ENCODE results near the gene TSR3. TPM values are rescaled to one million over a fixed set of nuclear protein-coding genes. Genes with fewer than 3 reads are reported as not detected.

Gene TSR3
- total and polyA plus RNA-seq, 4 donors: 20.3 to 29.9 (median 28.9) TPM

- no peak overlapping the region for H3K4me3 ChIP-seq (ENCODE audit: low read depth in 1 of 3, low read length in 3 of 3)
- DNase-seq (ENCODE audit: low spot score): no peak
Measured at GRCh38 chr16:1356061-1356900, 4.6 kb upstream of the TSR3 start.

More at GRCh38 chr16:1356061-1356900, 4.6 kb upstream of the TSR3 start:
- Histone ChIP-seq H3K36me3 (ENCODE audit: control insufficient read depth in 4 of 4, insufficient read depth in 3 of 4, low read depth in 1 of 4, low read length in 3 of 4) (peaks cover 0 to 8% (median 3%) of the 10 kb centered on the region in 4 donors), H3K27ac (ENCODE audit: low read depth in 1 of 2, low read length in 2 of 2) (no peak overlapping the region), H3K9ac (ENCODE audit: low read depth in 1 of 2, low read length in 2 of 2) (no peak overlapping the region), H3K27me3 (ENCODE audit: control insufficient read depth in 4 of 4, insufficient read depth in 4 of 4, low read length in 3 of 4) (no peaks in the 10 kb centered on the region), H3K4me1 (ENCODE audit: control insufficient read depth in 4 of 4, insufficient read depth in 4 of 4, low read length in 3 of 4) (peaks cover 2 to 40% (median 21%) of the 10 kb centered on the region in 4 donors), H3K9me3 (ENCODE audit: control insufficient read depth in 4 of 4, low read length in 3 of 4) (no peaks in the 10 kb centered on the region)
- WGBS: 81% methylated on average over 33 of the region's 33 CpGs
- TF ChIP-seq CTCF (IDR thresholded peaks at IDR 0.05; ENCODE audit: low read depth, low read length, missing input control) (no peak), ATF3 (IDR thresholded peaks at IDR 0.05) (no peak), EGR1 (IDR thresholded peaks at IDR 0.05; ENCODE audit: low read depth in 2 of 2) (no peak), RAD21 (IDR thresholded peaks at IDR 0.05) (no peak), FOXA2 (IDR thresholded peaks at IDR 0.05) (no peak), RXRA (IDR thresholded peaks at IDR 0.05) (no peak), MAX (IDR thresholded peaks at IDR 0.05) (no peak), SP1 (IDR thresholded peaks at IDR 0.05) (no peak), FOXA1 (IDR thresholded peaks at IDR 0.05) (no peak), NR2F2 (IDR thresholded peaks at IDR 0.05) (no peak), HNF4G (IDR thresholded peaks at IDR 0.05) (no peak), REST (IDR thresholded peaks at IDR 0.05) (no peak), TAF1 (conservative IDR thresholded peaks at IDR 0.05) (no peak), ZBTB33 (IDR thresholded peaks at IDR 0.05) (no peak), GABPA (IDR thresholded peaks at IDR 0.05 in 1 of 2, conservative IDR thresholded peaks at IDR 0.05 in 1 of 2) (no peak), YY1 (IDR thresholded peaks at IDR 0.05) (no peak), HNF4A (conservative IDR thresholded peaks at IDR 0.05) (no peak), JUND (IDR thresholded peaks at IDR 0.05) (no peak)

All from liver (tissue), 9 donors.